ENCODE results near the gene DCLK2.
A peak's percentile ranks its signal among the peaks of the same experiment; 100 is the strongest.

DCLK2 gene

DNA sequence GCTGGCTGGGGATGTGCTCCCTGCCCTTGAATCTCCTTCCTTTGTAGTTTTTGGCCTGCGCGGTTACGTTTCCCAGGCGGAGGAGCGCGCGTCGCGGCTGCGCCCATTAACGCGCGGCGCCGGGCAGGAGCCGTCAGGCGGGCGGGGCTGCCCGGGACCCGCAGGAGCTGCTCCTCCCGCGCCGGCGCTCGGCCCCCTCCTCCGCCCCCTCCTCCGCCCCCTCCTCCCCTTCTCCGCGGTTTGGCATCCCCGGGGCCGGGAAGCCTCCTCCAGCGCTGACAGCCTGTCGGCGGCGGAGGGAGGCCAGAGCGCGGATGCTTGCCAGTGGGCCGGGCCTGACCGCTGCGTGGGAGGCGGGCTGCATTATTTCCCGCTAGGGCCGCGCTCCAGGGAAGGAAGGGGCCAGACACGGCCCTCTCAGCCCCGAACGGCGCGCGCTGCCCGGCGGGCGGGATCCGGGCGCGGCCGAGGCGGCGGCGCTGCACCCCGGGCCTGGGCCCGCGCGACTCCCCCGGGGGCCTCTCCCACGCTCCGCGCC is at the start of gene DCLK2:
Gene DCLK2 (plus strand): TSS at position 405 of the 538 bp plus-strand sequence. CDS start 583 bp downstream, outside the sequence.
- TF ChIP-seq Cebpa-rat (IDR thresholded peaks at IDR 0.05) = no peak
- peaks cover 23% of the 10 kb centered on the region for H3K4me1 ChIP-seq
- H3K27ac ChIP-seq = peak within 1 kb of the TSS; percentile 81
- H3K9ac ChIP-seq = peak within 1 kb of the TSS; percentile 83
- H3K4me2 ChIP-seq = peak within 1 kb of the TSS; percentile 91
- H3K4me3 ChIP-seq = peak within 1 kb of the TSS; percentile 91
- peaks cover 15% of the 10 kb centered on the region for H4K20me1 ChIP-seq
- H3K36me3 ChIP-seq = no peaks in the 10 kb centered on the region
- H3K27me3 ChIP-seq = no peaks in the 10 kb centered on the region
- H3K9me3 ChIP-seq = no peaks in the 10 kb centered on the region

DNA sequence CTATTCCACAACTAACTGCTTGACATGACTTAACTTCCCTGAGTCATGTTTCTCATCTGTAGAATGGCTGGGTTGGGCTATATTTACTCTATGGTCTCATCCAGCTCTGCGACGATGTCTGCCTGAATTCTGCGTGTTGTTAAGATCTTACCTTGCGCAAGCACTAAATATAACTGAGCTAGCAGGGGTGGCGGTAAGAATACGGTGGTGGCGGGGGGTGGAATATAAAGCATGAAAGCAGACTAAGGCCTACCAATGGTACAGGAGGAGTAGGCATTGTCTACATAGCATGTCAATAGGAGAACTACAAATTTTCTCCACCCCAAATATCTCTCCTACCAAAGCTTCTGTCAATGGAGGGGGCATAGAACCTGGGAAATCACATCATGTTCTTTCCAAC is 45.7 kb upstream of the DCLK2 start:
- no peaks in the 10 kb centered on the region for H3K36me3 ChIP-seq
- TF ChIP-seq Cebpa-rat (IDR thresholded peaks at IDR 0.05) = no peak
- H4K20me1 ChIP-seq = no peaks in the 10 kb centered on the region
- no peak overlapping the region for H3K4me2 ChIP-seq
- H3K9me3 ChIP-seq = peaks cover 11% of the 10 kb centered on the region
- H3K4me3 ChIP-seq = no peak overlapping the region
- H3K27ac ChIP-seq = no peak overlapping the region
- no peaks in the 10 kb centered on the region for H3K27me3 ChIP-seq
- no peaks in the 10 kb centered on the region for H3K4me1 ChIP-seq
- no peak overlapping the region for H3K9ac ChIP-seq

DNA sequence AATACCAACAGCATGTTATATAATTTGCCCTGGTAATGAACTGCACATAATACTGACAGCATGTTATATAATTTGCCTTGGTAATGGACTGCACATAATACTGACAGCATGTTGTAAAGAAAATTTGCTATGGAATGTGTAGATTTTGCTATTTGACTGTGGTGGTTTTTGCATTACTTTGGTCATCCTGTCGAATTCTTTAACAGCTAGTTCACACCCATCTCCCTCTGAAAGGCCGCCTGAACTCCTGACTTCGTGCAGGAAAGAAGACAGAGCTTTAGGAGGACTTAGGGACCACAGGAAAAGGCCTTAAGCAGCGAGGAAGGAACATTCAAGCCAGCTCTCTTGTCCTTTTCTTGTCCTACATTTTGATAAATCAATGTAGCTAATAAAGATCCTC is 45.2 kb upstream of the DCLK2 start:
- Histone ChIP-seq H3K27me3 (no peaks in the 10 kb centered on the region), H3K4me3 (no peak overlapping the region), H3K4me1 (no peaks in the 10 kb centered on the region), H4K20me1 (no peaks in the 10 kb centered on the region), H3K4me2 (no peak overlapping the region), H3K9ac (no peak overlapping the region), H3K36me3 (no peaks in the 10 kb centered on the region), H3K9me3 (peaks cover 7% of the 10 kb centered on the region; the same call in 1 of the 2 replicates), H3K27ac (no peak overlapping the region)
- no peak for TF ChIP-seq Cebpa-rat (IDR thresholded peaks at IDR 0.05)

DNA sequence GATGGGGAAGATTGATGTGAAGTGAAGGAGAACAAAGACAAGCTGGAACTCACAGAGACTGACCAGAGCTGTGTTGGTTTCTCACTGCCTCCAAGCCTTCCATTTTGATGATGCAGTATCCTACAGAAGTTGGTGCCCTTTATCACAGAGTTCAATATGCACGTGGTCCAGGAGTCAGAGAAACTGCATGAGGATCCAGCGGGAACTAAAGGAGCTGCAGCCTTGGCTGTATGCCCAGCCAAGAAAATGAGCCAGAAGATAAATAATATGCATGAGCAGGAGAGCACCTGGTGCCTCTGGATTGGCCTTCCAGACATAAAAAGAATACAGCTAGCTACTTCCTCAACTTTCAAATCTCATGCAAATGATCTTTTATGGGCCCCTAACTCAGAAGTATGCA is 44.3 kb upstream of the DCLK2 start:
- no peak overlapping the region for H3K4me2 ChIP-seq
- H3K9ac ChIP-seq = no peak overlapping the region
- H3K4me1 ChIP-seq = no peaks in the 10 kb centered on the region; the same call in 1 of the 2 replicates
- H3K4me3 ChIP-seq = no peak overlapping the region
- no peaks in the 10 kb centered on the region for H3K36me3 ChIP-seq
- no peak overlapping the region for H3K27ac ChIP-seq
- H3K9me3 ChIP-seq = peaks cover 7% of the 10 kb centered on the region; the same call in 1 of the 2 replicates
- TF ChIP-seq Cebpa-rat (IDR thresholded peaks at IDR 0.05) = no peak
- no peaks in the 10 kb centered on the region for H3K27me3 ChIP-seq
- no peaks in the 10 kb centered on the region for H4K20me1 ChIP-seq

DNA sequence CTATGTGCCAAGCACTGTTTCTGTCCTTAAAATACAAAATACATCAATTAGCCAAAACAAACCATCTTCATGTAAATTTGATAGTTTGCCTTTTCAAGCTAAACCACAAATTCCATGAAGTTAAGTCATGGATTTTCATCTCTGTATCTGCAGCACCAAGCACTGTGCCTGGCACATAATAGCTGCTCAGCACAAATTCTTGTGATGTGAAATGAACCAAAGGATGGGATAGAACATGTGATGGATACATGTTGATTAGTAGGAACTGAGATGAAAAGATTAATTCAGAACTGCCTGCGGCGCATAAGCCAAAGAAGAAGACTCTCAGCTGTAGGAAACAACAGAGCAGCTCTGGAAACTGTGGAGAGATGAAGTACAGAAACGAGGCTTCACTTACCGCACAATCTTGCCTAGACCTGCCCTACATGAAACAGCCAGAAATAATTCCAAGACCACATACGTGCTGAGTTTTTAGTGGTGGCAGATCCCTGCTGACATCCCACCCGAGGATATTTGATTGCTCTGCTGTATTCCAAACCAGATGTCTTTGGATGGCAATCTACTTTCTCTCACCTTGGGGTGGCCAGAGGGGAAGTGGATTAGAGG is 40.9 kb upstream of the DCLK2 start:
- Histone ChIP-seq H3K9ac (no peak overlapping the region), H3K27ac (no peak overlapping the region), H3K9me3 (peaks cover 7% of the 10 kb centered on the region; the same call in 1 of the 2 replicates), H3K36me3 (no peaks in the 10 kb centered on the region), H3K4me2 (no peak overlapping the region), H3K4me1 (no peaks in the 10 kb centered on the region; the same call in 1 of the 2 replicates), H4K20me1 (no peaks in the 10 kb centered on the region), H3K27me3 (no peaks in the 10 kb centered on the region), H3K4me3 (no peak overlapping the region)
- no peak for TF ChIP-seq Cebpa-rat (IDR thresholded peaks at IDR 0.05)

DNA sequence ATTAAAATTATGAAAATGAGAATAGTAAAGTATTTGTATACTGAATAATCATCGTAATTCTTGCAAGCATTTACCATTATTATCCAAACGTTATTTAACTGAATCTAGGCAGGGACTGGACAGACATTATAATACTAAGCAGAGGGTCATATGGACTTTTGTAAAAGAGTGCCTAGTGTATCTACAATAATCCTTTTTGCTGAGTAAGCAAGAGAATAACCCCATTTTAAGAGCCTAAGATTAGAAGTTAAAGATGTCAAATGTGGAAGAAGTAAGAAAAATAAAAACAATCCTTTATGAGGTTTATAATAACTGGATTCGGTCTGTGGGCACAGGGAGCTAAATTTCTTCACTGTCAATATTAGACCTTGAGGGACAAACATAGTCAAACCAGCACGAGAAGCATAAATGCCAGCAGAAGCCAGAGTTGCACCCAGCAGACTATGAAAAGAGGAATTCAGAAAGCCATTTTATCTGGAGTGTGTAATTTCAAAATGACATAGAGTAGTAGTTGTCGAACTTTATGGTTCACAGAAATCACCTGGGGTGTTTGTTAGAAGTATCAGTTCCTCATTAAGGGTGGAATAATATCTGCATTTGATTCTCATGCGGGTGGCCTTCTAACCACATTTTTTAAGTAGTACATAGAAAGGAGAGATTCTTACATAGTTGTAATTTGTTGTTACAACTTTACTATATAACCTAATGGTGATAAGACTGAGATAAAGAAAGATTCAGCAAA is 39.7 kb upstream of the DCLK2 start:
- H3K9ac ChIP-seq = no peak overlapping the region
- H3K4me2 ChIP-seq = no peak overlapping the region

DNA sequence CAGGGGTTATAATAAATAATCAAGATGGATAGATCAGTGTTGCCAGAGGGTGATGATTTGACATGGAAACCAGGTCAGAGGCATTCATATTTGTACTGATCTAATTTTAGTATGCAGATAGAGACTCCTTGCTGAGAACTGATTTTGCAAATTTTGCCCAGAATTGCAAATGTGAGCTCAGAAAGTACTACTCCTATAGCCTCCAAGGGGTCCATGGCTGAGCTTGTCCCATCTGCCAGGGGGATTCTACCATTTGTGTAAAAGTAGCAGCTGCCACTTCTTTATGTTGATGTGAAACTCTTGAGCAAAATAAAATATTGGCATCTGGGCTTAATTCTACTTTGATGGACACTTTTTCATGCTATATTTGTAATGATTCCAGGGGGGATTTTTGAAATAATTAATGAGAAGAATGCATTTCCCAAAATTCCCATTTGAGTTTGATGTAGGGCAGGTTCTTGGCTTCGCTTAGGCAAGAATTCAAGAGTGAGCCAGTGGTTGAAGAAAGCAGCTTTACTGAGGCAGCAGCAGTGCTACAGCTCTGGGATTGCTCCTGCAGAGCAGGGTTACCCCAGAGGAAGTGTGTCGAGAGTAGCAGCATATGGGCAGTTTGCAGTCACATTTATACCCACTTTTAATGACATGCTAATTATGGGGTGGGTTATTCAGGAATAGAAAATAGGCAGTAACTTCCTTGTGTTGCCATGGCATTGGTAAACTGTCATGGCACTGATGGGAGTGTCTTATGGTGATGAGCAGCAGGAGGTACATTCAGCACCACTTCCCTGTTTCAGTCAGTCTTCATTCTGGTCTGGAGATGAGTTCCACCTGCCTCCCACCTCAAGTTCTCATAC is 38.7 kb upstream of the DCLK2 start:
- no peak for TF ChIP-seq Cebpa-rat (IDR thresholded peaks at IDR 0.05)
- Histone ChIP-seq H3K27me3 (no peaks in the 10 kb centered on the region), H3K4me2 (no peak overlapping the region), H3K9ac (no peak overlapping the region), H3K36me3 (no peaks in the 10 kb centered on the region), H3K27ac (no peak overlapping the region), H4K20me1 (no peaks in the 10 kb centered on the region), H3K9me3 (peaks cover 7% of the 10 kb centered on the region; the same call in 1 of the 2 replicates), H3K4me1 (no peaks in the 10 kb centered on the region; the same call in 1 of the 2 replicates), H3K4me3 (no peak overlapping the region)

More for the DNA sequence above, 39.7 kb upstream of the DCLK2 start:
- peaks cover 7% of the 10 kb centered on the region; the same call in 1 of the 2 replicates for H3K9me3 ChIP-seq
- H3K27me3 ChIP-seq = no peaks in the 10 kb centered on the region
- no peak for TF ChIP-seq Cebpa-rat (IDR thresholded peaks at IDR 0.05)
- H3K27ac ChIP-seq = no peak overlapping the region
- H3K36me3 ChIP-seq = no peaks in the 10 kb centered on the region
- H4K20me1 ChIP-seq = no peaks in the 10 kb centered on the region
- H3K4me3 ChIP-seq = no peak overlapping the region
- H3K4me1 ChIP-seq = no peaks in the 10 kb centered on the region; the same call in 1 of the 2 replicates

DNA sequence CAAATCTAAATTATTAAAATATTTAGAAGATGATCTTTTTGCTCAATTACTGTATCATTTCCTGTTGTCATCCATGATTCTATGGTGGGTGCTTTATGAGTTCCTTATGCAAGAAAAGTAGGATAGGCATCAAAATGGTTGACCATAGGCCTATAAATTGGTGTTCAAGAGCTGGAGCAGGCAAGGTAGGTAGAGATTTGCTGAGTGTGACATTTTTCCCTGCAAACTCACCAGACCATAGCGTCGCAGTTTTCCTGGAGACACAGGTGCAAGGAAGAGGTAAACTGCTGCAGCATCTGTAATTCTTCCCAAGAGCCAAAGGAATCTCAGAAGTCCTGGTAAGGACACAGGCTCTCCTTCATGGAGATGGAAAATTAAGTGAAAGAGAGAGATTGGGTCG is 33.7 kb upstream of the DCLK2 start:
- Histone ChIP-seq H3K9ac (no peak overlapping the region), H4K20me1 (no peaks in the 10 kb centered on the region), H3K9me3 (no peaks in the 10 kb centered on the region), H3K27me3 (no peaks in the 10 kb centered on the region), H3K27ac (no peak overlapping the region), H3K4me3 (no peak overlapping the region), H3K36me3 (no peaks in the 10 kb centered on the region), H3K4me1 (no peaks in the 10 kb centered on the region), H3K4me2 (no peak overlapping the region)
- no peak for TF ChIP-seq Cebpa-rat (IDR thresholded peaks at IDR 0.05)

DNA sequence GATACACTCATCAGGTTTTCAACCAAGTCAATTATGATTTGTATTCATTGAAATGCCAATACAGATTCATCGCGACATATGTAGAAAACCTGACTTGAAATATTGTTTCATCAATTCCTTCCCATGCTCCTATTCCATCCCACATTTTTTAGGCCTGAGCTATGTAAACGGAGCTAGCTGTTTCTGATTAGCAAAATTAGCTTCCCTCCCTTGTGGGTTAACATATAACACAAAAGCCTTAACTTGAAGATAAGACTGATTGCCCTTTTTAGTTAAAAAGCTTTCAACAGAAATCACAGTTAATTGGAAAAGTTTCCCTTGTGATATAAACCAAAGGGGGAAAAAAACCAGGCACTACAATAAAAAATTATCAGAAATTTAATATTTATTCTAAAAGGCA is 32.8 kb upstream of the DCLK2 start:
- H3K9me3 ChIP-seq = no peaks in the 10 kb centered on the region
- H3K27me3 ChIP-seq = no peaks in the 10 kb centered on the region
- H3K36me3 ChIP-seq = no peaks in the 10 kb centered on the region
- no peaks in the 10 kb centered on the region for H4K20me1 ChIP-seq
- TF ChIP-seq Cebpa-rat (IDR thresholded peaks at IDR 0.05) = no peak
- no peak overlapping the region for H3K4me2 ChIP-seq
- H3K9ac ChIP-seq = no peak overlapping the region
- H3K4me1 ChIP-seq = no peaks in the 10 kb centered on the region
- no peak overlapping the region for H3K4me3 ChIP-seq
- H3K27ac ChIP-seq = no peak overlapping the region

Measured in BLaER1 (cell line).